Measurements from ENCODE around the gene OCSTAMP.

- TF ChIP-seq, protein P1, sequence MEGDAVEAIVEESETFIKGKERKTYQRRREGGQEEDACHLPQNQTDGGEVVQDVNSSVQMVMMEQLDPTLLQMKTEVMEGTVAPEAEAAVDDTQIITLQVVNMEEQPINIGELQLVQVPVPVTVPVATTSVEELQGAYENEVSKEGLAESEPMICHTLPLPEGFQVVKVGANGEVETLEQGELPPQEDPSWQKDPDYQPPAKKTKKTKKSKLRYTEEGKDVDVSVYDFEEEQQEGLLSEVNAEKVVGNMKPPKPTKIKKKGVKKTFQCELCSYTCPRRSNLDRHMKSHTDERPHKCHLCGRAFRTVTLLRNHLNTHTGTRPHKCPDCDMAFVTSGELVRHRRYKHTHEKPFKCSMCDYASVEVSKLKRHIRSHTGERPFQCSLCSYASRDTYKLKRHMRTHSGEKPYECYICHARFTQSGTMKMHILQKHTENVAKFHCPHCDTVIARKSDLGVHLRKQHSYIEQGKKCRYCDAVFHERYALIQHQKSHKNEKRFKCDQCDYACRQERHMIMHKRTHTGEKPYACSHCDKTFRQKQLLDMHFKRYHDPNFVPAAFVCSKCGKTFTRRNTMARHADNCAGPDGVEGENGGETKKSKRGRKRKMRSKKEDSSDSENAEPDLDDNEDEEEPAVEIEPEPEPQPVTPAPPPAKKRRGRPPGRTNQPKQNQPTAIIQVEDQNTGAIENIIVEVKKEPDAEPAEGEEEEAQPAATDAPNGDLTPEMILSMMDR (conservative IDR thresholded peaks at IDR 0.05; ENCODE audit: low read depth in 2 of 2): no peak
- TF ChIP-seq EZH2 (IDR thresholded peaks at IDR 0.05; ENCODE audit: low read depth, unreplicated experiment) (no peak), POLR2AphosphoS5 (IDR thresholded peaks at IDR 0.05; ENCODE audit: low read depth) (no peak), ZNF114 (CRISPR knock-in tag; IDR thresholded peaks at IDR 0.05) (no peak), JUNB (IDR thresholded peaks at IDR 0.05; ENCODE audit: unreplicated experiment) (no peak), EZH2phosphoT487 (IDR thresholded peaks at IDR 0.05; ENCODE audit: unreplicated experiment) (no peak), CREB1 (CRISPR knock-in tag; IDR thresholded peaks at IDR 0.05; ENCODE audit: low read depth) (no peak)
- TF ChIP-seq, protein P2, sequence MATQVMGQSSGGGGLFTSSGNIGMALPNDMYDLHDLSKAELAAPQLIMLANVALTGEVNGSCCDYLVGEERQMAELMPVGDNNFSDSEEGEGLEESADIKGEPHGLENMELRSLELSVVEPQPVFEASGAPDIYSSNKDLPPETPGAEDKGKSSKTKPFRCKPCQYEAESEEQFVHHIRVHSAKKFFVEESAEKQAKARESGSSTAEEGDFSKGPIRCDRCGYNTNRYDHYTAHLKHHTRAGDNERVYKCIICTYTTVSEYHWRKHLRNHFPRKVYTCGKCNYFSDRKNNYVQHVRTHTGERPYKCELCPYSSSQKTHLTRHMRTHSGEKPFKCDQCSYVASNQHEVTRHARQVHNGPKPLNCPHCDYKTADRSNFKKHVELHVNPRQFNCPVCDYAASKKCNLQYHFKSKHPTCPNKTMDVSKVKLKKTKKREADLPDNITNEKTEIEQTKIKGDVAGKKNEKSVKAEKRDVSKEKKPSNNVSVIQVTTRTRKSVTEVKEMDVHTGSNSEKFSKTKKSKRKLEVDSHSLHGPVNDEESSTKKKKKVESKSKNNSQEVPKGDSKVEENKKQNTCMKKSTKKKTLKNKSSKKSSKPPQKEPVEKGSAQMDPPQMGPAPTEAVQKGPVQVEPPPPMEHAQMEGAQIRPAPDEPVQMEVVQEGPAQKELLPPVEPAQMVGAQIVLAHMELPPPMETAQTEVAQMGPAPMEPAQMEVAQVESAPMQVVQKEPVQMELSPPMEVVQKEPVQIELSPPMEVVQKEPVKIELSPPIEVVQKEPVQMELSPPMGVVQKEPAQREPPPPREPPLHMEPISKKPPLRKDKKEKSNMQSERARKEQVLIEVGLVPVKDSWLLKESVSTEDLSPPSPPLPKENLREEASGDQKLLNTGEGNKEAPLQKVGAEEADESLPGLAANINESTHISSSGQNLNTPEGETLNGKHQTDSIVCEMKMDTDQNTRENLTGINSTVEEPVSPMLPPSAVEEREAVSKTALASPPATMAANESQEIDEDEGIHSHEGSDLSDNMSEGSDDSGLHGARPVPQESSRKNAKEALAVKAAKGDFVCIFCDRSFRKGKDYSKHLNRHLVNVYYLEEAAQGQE (IDR thresholded peaks at IDR 0.05; ENCODE audit: unreplicated experiment): no peak
These were observed 22.3 kb upstream of the OCSTAMP start for GRCh38 chr20:46572790-46573189.

Data from GM23338 (cell line).